GM18861 (cell line): ENCODE data around the gene MPC2.
"Not testable (repeated sequence)": the region's sequence is repeated elsewhere in the genome, so short reads cannot be mapped to it uniquely, and the experiment has no call there.

Experiments
- ATAC-seq: cut with Tn5 transposase; IDR thresholded peaks from one replicate; pipeline ENCODE4 v1.9.1; 2021; ENCODE audit not compliant: unreplicated experiment

Gene MPC2

GRCh38 chr1:167909691-167910180, 27.1 kb downstream of the MPC2 start:
- no peak for ATAC-seq

GRCh38 chr1:167905671-167906070, 31.2 kb downstream of the MPC2 start:
- ATAC-seq, result no peak

GRCh38 chr1:167905182-167905581, 31.7 kb downstream of the MPC2 start:
- no peak for ATAC-seq

GRCh38 chr1:167904652-167905130, 32.2 kb downstream of the MPC2 start:
- no peak for ATAC-seq

GRCh38 chr1:167900907-167901306, 36.0 kb downstream of the MPC2 start:
- no peak for ATAC-seq

- ATAC-seq, result peak; percentile 89
These were observed 37.6 kb downstream of the MPC2 start for GRCh38 chr1:167899253-167899681.

- no peak for ATAC-seq
These were observed 38.2 kb downstream of the MPC2 start for GRCh38 chr1:167898578-167899222.

GRCh38 chr1:167893798-167894197, 43.1 kb downstream of the MPC2 start:
- ATAC-seq, result no peak

- ATAC-seq, result no peak
These were observed 46.5 kb downstream of the MPC2 start for GRCh38 chr1:167890400-167890799.

GRCh38 chr1:167887187-167887586, 49.7 kb downstream of the MPC2 start:
- ATAC-seq, result not testable (repeated sequence)

GRCh38 chr1:167882376-167882775, 54.5 kb downstream of the MPC2 start:
- no peak for ATAC-seq

GRCh38 chr1:167881786-167882185, 55.1 kb downstream of the MPC2 start:
- no peak for ATAC-seq

GRCh38 chr1:167881069-167881468, 55.8 kb downstream of the MPC2 start:
- no peak for ATAC-seq

- ATAC-seq, result no peak
These were observed 56.3 kb downstream of the MPC2 start for GRCh38 chr1:167880580-167881021.

GRCh38 chr1:167879508-167879907, 57.4 kb downstream of the MPC2 start:
- no peak for ATAC-seq

- ATAC-seq, result no peak
These were observed 58.3 kb downstream of the MPC2 start for GRCh38 chr1:167878372-167879160.

GRCh38 chr1:167876597-167877175, 60.2 kb downstream of the MPC2 start:
- no peak for ATAC-seq

GRCh38 chr1:167871331-167871730, 65.5 kb downstream of the MPC2 start:
- ATAC-seq, result no peak

GRCh38 chr1:167869157-167870001, 67.5 kb downstream of the MPC2 start:
- not testable (repeated sequence) for ATAC-seq

- ATAC-seq, result not testable (repeated sequence)
These were observed 70.0 kb downstream of the MPC2 start for GRCh38 chr1:167866739-167867414.
